Stimulated activated memory B cell treated with anti-CD40 and anti-IgM and Interleukin-4, amounts not matched to agents 10 μg/mL and 1 μg/mL and 100 μg/mL, for 72 hours (primary cell): ENCODE measurements around the gene EPHA6.
"Not testable (repeated sequence)": the region's sequence is repeated elsewhere in the genome, so short reads cannot be mapped to it uniquely, and the experiment has no call there.

Experiments
- ATAC-seq: fragments of 150-1000 bp; cut with Tn5 transposase; 2 replicates; pipeline ENCODE4 v1.10.0; 2021
- H3K27ac Mint-ChIP-seq: one replicate; pipeline ENCODE4 v1.8.0; 2022; ENCODE audit warnings: mild to moderate bottlenecking, mixed read lengths
- H3K27me3 Mint-ChIP-seq: one replicate; pipeline ENCODE4 v1.8.0; 2022; ENCODE audit warnings: mixed read lengths
- H3K36me3 Mint-ChIP-seq: one replicate; pipeline ENCODE4 v1.8.0; 2022; ENCODE audit warnings: mixed read lengths
- H3K4me1 Mint-ChIP-seq: one replicate; pipeline ENCODE4 v1.8.0; 2022; ENCODE audit warnings: mixed read lengths
- H3K4me3 Mint-ChIP-seq: one replicate; pipeline ENCODE4 v1.8.0; 2022; ENCODE audit warnings: mild to moderate bottlenecking, moderate library complexity, mixed read lengths
- H3K9me3 Mint-ChIP-seq: one replicate; pipeline ENCODE4 v1.8.0; 2022; ENCODE audit warnings: mixed read lengths

The EPHA6 gene

GRCh38 chr3:97530691-97531090 is 716.3 kb downstream of the EPHA6 start:
- no peaks in the 10 kb centered on the region for H3K4me1 Mint-ChIP-seq
- no peak for ATAC-seq
- H3K4me3 Mint-ChIP-seq, result no peak overlapping the region
- H3K9me3 Mint-ChIP-seq, result no peaks in the 10 kb centered on the region
- H3K27ac Mint-ChIP-seq, result no peak overlapping the region
- no peaks in the 10 kb centered on the region for H3K27me3 Mint-ChIP-seq
- no peaks in the 10 kb centered on the region for H3K36me3 Mint-ChIP-seq

GRCh38 chr3:97547573-97547972 is 733.2 kb downstream of the EPHA6 start:
- not testable (repeated sequence) for H3K27ac Mint-ChIP-seq, H3K9me3 Mint-ChIP-seq, ATAC-seq, H3K27me3 Mint-ChIP-seq, H3K4me3 Mint-ChIP-seq, H3K36me3 Mint-ChIP-seq, H3K4me1 Mint-ChIP-seq

- H3K27ac Mint-ChIP-seq, result no peak overlapping the region
- no peak for ATAC-seq
- no peaks in the 10 kb centered on the region for H3K4me1 Mint-ChIP-seq
- no peaks in the 10 kb centered on the region for H3K27me3 Mint-ChIP-seq
- H3K9me3 Mint-ChIP-seq, result peaks cover 3% of the 10 kb centered on the region
- no peaks in the 10 kb centered on the region for H3K36me3 Mint-ChIP-seq
- no peak overlapping the region for H3K4me3 Mint-ChIP-seq
These were observed 736.0 kb downstream of the EPHA6 start for GRCh38 chr3:97550408-97550807.

GRCh38 chr3:97552186-97552585 is 737.8 kb downstream of the EPHA6 start:
- no peak for ATAC-seq
- Mint-ChIP-seq H3K27me3 (no peaks in the 10 kb centered on the region), H3K4me3 (no peak overlapping the region), H3K36me3 (no peaks in the 10 kb centered on the region), H3K9me3 (peaks cover 3% of the 10 kb centered on the region), H3K4me1 (no peaks in the 10 kb centered on the region), H3K27ac (no peak overlapping the region)

- Mint-ChIP-seq H3K36me3 (no peaks in the 10 kb centered on the region), H3K4me1 (no peaks in the 10 kb centered on the region), H3K4me3 (no peak overlapping the region), H3K27me3 (no peaks in the 10 kb centered on the region), H3K9me3 (no peaks in the 10 kb centered on the region), H3K27ac (no peak overlapping the region)
- ATAC-seq, result no peak
These were observed 761.3 kb downstream of the EPHA6 start for GRCh38 chr3:97575742-97576141.

GRCh38 chr3:97576221-97576620 is 761.8 kb downstream of the EPHA6 start:
- Mint-ChIP-seq H3K9me3 (no peaks in the 10 kb centered on the region), H3K36me3 (no peaks in the 10 kb centered on the region), H3K4me1 (no peaks in the 10 kb centered on the region), H3K4me3 (no peak overlapping the region), H3K27me3 (no peaks in the 10 kb centered on the region), H3K27ac (no peak overlapping the region)
- no peak for ATAC-seq

GRCh38 chr3:97579365-97579764 is 765.0 kb downstream of the EPHA6 start:
- no peaks in the 10 kb centered on the region for H3K36me3 Mint-ChIP-seq
- no peaks in the 10 kb centered on the region for H3K4me1 Mint-ChIP-seq
- no peaks in the 10 kb centered on the region for H3K27me3 Mint-ChIP-seq
- H3K9me3 Mint-ChIP-seq, result no peaks in the 10 kb centered on the region
- no peak overlapping the region for H3K4me3 Mint-ChIP-seq
- no peak overlapping the region for H3K27ac Mint-ChIP-seq
- no peak for ATAC-seq

- H3K4me3 Mint-ChIP-seq, result no peak overlapping the region
- ATAC-seq, result no peak
- no peak overlapping the region for H3K27ac Mint-ChIP-seq
- no peaks in the 10 kb centered on the region for H3K9me3 Mint-ChIP-seq
- no peaks in the 10 kb centered on the region for H3K36me3 Mint-ChIP-seq
- no peaks in the 10 kb centered on the region for H3K27me3 Mint-ChIP-seq
- H3K4me1 Mint-ChIP-seq, result no peaks in the 10 kb centered on the region
These were observed 796.2 kb downstream of the EPHA6 start for GRCh38 chr3:97610626-97611025.

GRCh38 chr3:97612632-97613031 is 798.2 kb downstream of the EPHA6 start:
- no peak for ATAC-seq
- H3K9me3 Mint-ChIP-seq, result peaks cover 4% of the 10 kb centered on the region
- no peak overlapping the region for H3K27ac Mint-ChIP-seq

GRCh38 chr3:97613139-97613538 is 798.7 kb downstream of the EPHA6 start:
- Mint-ChIP-seq H3K4me1 (no peaks in the 10 kb centered on the region), H3K4me3 (no peak overlapping the region), H3K36me3 (no peaks in the 10 kb centered on the region), H3K27ac (no peak overlapping the region), H3K9me3 (peaks cover 4% of the 10 kb centered on the region), H3K27me3 (no peaks in the 10 kb centered on the region)
- no peak for ATAC-seq

More at GRCh38 chr3:97612632-97613031, 798.2 kb downstream of the EPHA6 start:
- H3K4me1 Mint-ChIP-seq, result no peaks in the 10 kb centered on the region
- H3K27me3 Mint-ChIP-seq, result no peaks in the 10 kb centered on the region
- H3K36me3 Mint-ChIP-seq, result no peaks in the 10 kb centered on the region
- H3K4me3 Mint-ChIP-seq, result no peak overlapping the region

- not testable (repeated sequence) for H3K4me3 Mint-ChIP-seq, H3K36me3 Mint-ChIP-seq, H3K9me3 Mint-ChIP-seq, H3K27me3 Mint-ChIP-seq, H3K27ac Mint-ChIP-seq, H3K4me1 Mint-ChIP-seq, ATAC-seq
These were observed 806.1 kb downstream of the EPHA6 start for GRCh38 chr3:97620514-97620913.

GRCh38 chr3:97636465-97636864 is 822.1 kb downstream of the EPHA6 start:
- Mint-ChIP-seq H3K27me3 (no peaks in the 10 kb centered on the region), H3K4me3 (no peak overlapping the region)
- no peak for ATAC-seq

GRCh38 chr3:97646932-97647331 is 832.5 kb downstream of the EPHA6 start:
- no peak overlapping the region for H3K4me3 Mint-ChIP-seq
- no peak for ATAC-seq
- no peaks in the 10 kb centered on the region for H3K9me3 Mint-ChIP-seq
- H3K27me3 Mint-ChIP-seq, result no peaks in the 10 kb centered on the region
- no peak overlapping the region for H3K27ac Mint-ChIP-seq
- H3K36me3 Mint-ChIP-seq, result no peaks in the 10 kb centered on the region
- no peaks in the 10 kb centered on the region for H3K4me1 Mint-ChIP-seq

More at GRCh38 chr3:97636465-97636864, 822.1 kb downstream of the EPHA6 start:
- Mint-ChIP-seq H3K9me3 (no peaks in the 10 kb centered on the region), H3K36me3 (no peaks in the 10 kb centered on the region), H3K4me1 (no peaks in the 10 kb centered on the region), H3K27ac (no peak overlapping the region)

GRCh38 chr3:97647441-97647982 is 833.1 kb downstream of the EPHA6 start:
- no peak overlapping the region for H3K4me3 Mint-ChIP-seq
- H3K27ac Mint-ChIP-seq, result no peak overlapping the region
- no peaks in the 10 kb centered on the region for H3K36me3 Mint-ChIP-seq
- ATAC-seq, result no peak
- H3K9me3 Mint-ChIP-seq, result no peaks in the 10 kb centered on the region
- H3K4me1 Mint-ChIP-seq, result no peaks in the 10 kb centered on the region
- no peaks in the 10 kb centered on the region for H3K27me3 Mint-ChIP-seq

GRCh38 chr3:97655971-97656370 is 841.6 kb downstream of the EPHA6 start:
- H3K36me3 Mint-ChIP-seq, result no peaks in the 10 kb centered on the region
- no peak for ATAC-seq
- no peak overlapping the region for H3K27ac Mint-ChIP-seq
- H3K27me3 Mint-ChIP-seq, result no peaks in the 10 kb centered on the region
- no peak overlapping the region for H3K4me3 Mint-ChIP-seq
- peaks cover 5% of the 10 kb centered on the region for H3K9me3 Mint-ChIP-seq
- H3K4me1 Mint-ChIP-seq, result no peaks in the 10 kb centered on the region

GRCh38 chr3:97656638-97657037 is 842.2 kb downstream of the EPHA6 start:
- Mint-ChIP-seq H3K9me3 (peaks cover 5% of the 10 kb centered on the region), H3K27me3 (no peaks in the 10 kb centered on the region), H3K4me1 (no peaks in the 10 kb centered on the region), H3K4me3 (no peak overlapping the region), H3K36me3 (no peaks in the 10 kb centered on the region), H3K27ac (no peak overlapping the region)
- ATAC-seq, result no peak
